Dedifferentiated amniotic fluid mesenchymal stem cell (primary cell): ENCODE results near the gene CATSPERE.
"Not testable (repeated sequence)": the region's sequence is repeated elsewhere in the genome, so short reads cannot be mapped to it uniquely, and the experiment has no call there.

Experiments
- DNase-seq: peaks from one replicate; pipeline ENCODE4 v3.0.0-alpha.2; 2016; ENCODE audit errors: extremely low spot score

Gene CATSPERE

DNA sequence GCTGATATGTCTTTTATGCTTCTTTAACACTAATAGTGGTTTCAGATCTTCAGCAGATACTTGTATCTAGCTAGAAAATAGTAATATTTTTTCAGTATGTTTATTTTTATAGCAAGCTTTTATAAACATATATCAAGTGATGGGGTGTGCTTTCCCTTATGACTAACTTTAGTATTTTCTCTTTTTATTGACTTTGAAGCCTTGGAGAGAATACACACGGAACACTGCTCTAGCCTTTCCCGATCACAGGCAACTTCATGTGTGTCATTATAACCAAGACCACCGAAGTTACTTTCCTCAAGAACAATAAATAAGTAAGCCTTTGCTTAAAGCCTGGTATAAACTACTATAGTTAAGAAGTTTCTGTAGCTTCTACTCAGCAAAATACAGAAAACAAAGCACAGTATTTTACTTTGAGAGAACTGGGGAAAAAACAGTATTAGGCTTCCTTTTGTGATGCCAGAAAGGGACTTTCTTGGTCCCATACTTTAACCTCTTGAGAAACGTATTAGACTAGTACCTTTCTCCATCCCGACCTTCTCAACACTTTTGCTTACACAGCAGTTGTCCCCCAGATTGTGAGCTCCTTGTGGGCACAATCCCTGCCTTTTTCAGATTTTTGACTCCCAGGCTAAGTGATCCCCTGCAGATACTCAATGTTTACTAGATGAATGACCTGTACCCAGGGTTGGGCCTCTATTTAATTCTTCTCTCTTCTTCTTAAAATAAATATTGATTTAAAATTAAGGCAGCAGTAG, 12.6 kb upstream of the CATSPERE start:
- no peak for DNase-seq

DNA sequence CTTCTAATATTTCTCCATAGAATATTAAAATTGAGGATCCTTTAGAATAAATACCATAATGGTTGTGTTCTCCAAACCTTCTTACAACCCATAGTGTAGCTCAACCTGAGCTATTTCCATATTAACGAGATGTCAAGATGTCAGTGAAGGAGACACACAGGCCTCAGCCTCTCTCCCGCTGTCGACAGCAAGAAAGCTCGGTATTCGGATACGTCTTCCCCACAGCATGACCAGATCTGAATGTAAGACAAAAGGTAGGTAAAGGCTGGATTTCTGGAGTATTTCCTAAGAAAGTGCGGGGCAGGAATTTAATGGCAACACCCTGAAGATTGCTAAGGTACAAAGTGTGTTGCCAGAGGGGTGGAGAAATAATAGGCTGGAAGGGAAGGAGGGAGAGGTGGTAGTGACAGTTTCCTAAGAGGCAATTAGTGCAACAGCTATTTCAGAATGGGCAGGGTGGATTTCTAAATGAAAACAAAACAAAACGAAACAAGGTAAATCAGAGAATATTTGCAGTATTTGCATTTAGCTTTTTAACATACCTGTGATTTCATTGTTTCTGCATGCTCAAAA, 11.1 kb upstream of the CATSPERE start:
- no peak for DNase-seq

DNA sequence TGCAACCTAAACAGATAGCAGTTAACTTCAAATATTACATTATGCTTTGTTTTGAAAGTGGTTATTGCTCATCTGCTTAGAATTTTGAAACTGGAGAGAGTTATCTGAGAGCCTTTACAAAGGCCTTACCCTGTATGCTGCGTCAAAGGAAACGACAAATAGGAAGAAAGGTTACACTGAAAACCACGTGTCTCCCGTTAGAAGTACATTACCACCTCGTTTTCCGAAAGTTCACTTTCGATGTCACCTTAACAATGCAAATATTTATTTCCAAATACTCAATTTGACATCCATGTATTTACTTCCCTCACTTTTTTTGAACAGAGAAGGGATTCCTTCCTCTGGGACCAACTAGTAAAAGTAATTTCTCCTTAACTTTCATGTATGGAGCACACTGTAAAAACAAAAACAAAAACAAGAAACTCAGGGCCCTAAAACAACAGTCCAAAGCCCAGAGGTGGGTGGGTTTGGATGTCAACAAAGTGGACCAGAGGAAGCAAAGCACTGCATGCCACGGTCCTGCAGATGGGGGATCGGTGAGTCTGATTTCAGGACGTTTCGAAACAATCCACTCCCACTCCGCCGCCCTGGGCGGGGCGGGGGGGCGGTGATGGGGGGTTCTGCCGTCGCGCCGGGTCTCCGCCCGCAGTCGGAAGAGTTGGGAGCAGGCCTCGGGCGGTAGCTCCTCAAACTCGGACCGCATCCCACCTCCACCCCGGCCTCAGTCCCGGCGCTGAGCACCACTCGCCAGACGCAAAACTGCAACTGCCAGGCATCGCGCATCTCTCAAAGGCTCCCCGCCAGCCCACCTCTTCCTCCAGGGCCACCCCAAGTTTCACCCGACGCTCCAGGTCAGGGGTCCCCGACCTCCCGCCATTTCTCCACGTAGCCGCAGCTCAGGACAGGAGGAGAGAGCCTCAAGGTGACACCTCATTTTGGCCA, 10.2 kb upstream of the CATSPERE start:
- peak; percentile 64 for DNase-seq

DNA sequence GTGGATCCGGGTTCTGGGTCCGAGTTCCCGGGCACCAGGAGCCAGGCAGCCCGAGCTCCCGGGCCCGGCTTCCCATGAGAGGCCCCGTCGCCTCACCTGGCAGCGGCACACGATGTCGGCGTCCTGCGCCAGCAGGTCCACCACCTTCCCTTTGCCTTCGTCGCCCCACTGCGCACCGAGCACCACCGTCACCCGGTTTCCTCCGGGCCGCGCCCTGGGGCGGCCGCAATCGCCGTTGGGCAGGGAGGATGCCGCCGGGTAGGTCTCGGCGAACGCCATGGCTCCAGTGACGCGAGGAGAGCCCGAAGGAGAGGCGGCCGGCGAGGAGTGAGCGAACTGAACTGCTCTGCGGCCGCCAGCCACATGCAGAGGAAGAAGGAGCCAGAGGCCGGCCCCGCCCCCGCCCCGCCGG, 9.5 kb upstream of the CATSPERE start, which contains the start of gene ADSS2:
Gene ADSS2 (minus strand): TSS at position 371 of the 412 bp plus-strand sequence. CDS start 92 bp downstream, at position 279.
- no peak for DNase-seq

DNA sequence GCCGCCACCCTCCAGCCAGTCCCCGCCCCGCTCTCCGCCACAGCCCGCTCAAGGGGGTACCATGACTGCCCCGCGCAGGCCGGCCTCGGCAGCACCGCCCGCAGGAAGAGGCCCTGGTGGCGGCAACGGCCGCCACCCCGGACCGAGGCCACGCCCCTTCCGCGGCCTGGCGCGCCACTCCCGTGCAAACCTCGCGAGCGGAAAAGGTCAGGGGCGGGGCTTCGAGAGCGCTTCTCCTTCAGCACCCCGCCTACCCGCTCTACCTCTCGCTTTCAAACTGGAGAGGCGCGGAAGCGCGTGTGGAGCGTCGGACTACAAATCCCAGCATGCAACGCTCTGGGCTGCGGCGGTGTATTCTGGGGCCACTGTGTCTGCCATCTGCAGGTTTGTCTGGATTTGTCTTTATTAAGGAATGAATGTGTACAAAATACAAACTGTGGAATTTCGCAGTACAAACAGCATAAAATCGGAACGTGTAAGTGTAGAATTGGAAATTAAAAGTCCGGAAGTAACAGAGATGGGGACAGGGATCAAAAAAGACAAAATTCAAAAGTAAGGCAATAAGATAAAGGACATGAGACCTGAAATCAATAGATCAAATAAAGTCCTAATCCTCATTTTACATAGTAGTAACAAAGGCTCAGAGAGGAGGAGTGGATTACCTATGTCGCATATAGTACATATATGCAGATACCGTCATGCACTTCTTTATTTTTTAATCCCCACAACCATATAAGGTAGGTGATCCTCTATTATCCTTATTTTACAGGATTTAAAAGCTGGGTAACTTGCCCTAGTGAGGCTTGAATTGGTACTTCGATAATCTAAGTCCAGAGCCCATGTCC, 8.9 kb upstream of the CATSPERE start:
- peak; percentile 99 for DNase-seq

DNA sequence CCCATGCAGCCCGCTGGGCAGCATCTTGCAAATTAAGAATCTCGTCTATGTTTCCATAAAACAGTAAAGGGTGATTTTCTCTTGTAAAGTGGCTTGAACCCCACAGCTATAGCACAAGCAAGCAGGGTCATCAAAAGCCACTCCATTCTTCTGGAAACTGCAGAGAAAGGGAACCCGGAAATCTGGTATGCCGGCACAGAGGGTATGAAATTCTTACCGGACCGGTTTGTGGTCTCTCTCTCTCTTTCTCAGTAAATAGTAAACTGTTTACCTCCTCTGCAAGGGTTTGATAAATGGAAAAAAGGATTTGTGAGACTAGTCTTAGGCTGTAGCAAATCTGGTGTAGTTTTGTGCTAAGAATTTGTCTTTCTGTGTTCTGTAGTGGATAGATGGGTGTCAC, 6.7 kb upstream of the CATSPERE start:
- DNase-seq, result no peak

DNA sequence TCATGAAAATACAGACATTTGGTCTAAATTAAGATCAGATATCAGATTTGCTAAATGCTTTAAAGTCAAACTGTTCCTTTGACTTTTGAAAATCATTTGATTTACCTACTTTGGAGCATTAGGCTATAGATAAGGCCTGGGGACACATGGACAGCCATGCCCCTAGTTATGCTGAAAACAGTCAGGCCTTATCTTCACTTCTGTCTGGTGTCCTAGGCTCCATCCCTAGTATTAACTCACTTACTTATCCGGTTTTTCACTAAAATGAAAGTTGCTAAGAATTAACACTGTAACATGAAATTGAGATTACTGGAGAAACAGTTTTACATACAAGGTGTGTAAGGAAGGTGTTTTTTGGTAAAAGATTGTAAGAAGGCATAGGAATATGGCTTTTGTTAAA, 4.5 kb upstream of the CATSPERE start:
- no peak for DNase-seq

DNA sequence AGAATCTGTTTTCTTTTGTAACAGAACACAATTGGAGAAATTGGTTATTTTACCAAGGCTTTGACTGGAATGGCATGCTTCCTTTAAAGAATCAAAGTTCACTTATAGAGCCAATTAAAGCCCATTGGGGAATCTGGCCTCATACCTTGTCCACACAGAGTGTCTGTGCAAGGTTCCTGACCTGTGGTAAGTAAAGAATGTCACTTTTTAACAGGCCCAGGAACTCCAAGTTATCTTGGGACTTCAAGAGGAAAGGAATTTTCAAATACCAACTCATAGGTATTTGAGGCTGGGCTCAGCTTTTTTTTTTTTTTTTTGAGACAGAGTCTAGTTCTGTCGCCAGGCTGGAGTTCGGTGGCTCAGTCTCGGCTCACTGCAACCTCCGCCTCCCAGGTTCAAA, 2.3 kb upstream of the CATSPERE start:
- DNase-seq, result no peak

DNA sequence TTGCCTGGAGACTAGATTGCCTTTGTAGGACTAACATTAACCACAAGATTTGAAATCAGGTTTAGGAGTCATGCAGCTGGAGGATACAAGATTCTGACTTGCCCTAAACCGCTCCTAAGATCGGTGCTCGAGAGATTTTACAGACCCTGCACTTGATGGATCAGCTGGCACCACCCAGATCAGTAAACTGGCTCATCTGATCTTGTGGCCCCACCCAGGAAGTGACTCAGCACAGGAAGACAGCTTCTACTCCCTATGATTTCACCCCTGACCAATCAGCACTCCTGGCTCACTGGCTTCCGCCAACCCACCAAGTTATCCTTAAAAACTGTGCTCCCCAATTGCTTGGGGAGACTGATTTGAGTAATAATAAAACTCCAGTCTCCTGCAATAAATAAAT, 876 bp upstream of the CATSPERE start:
- no peak for DNase-seq

DNA sequence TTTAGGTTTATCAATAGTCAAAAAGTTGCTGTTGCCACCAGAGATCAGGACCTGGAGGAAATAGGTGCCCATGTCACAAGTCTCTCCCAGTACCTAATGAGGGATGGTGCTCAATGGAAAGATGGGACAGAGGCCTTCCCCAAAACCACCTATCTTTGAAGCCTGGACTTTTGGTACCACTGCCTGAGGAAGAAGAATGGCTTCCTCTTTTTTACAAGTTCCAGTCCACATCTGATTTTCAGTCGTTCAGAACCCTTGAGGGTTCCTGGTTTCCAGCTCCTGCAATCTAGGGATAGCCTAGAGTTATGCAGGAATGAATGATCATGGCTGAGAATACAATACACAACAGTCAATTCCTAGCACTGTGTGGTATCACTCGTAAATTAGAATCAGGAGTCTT, 5.7 kb downstream of the CATSPERE start:
- no peak for DNase-seq

DNA sequence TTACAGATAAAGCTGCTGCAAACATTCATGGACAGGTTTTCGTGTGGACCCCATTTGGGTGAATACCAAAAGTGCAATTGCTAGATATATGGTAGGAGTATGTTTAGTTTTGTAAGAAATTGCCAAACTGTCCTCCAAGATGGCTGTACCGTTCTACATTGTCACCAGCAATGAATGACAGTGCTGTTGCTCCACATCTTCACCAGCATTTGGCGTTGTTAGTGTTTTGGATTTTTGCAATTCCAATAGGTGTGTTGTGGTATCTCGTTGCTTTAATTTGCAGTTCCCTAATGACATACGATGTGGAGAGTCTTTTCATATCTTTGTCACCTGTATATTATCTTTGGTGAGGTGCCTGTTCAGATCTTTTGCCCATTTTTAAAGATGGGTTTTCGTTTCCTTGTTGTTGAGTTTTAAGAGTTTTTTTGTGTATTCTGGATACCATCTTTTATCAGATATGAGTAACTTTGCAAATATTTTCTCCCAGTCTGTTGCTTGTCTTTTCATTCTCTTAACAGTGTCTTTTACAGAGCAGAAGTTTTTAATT, 12.1 kb downstream of the CATSPERE start:
- DNase-seq, result no peak

DNA sequence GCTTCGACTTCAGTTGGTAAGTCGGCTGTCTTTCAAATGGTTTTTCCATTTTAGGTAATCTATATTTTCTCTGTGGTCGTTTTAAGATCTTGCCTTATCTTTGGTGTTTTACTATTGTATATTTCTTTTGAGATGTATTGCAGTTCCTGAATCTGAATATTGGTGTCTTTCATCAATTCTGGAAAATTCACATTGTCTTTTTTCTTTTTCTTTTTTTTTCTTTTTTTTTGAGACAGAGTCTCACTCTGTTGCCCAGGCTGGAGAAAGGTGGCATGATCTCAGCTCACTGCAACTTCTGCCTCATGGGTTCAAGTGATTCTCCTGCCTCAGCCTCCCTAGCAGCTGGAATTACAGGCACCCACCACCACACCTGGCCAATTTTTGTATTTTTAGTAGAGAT, 23.9 kb downstream of the CATSPERE start:
- DNase-seq, result not testable (repeated sequence)

DNA sequence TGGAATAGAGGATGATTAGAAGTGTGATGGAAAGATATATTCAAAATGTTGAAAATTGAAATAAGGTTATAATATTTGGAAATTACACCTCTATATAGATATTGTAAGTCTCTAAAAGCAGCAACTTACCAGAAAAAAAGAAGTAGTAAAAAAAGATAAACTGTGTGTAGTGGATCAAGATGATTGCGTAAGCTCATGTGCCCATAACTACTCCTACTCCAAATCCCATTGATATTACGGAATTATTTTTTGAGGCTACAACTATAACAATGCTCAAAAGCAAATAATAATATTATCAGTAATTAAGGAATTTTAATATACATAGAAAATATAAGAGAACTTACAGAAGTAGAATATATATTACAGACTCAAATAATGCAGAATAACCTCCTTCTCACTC, 33.6 kb downstream of the CATSPERE start:
- no peak for DNase-seq

DNA sequence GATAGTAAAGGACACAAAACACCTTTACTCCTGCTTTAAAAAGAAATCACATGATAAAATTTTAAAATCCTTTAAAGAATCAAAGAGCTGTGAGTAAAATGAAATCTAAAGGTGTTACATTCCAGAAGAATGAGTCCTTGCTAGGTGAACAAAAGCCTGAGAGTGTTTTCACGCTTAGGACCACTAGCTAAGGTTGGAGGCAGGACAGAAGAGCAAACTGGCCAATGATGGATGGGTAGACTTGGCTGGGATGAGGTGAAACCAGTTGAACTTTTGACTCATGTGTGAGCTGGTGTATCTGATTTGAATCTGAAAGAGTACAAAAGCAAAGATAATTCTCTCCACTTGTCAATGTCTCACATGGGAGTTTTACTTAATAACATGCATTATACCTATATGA, 35.1 kb downstream of the CATSPERE start:
- no peak for DNase-seq

DNA sequence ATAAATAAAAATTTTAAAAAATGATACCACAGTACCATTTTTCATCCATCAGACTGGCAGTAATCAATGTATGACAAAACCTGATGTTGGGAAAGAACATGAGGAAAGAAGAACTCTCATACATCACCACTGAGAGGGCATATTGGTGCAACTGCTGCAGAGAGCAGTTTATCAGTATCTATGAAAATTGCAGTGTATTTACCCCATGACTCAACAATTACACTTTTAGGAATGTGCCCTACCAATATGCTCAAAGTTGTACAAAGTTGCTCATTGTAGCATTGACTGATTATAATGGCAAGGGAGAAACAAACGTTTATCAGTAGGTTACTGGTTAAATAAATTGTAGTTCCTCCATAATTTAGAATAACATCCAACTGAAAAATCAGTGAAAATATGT, 36.7 kb downstream of the CATSPERE start:
- no peak for DNase-seq

DNA sequence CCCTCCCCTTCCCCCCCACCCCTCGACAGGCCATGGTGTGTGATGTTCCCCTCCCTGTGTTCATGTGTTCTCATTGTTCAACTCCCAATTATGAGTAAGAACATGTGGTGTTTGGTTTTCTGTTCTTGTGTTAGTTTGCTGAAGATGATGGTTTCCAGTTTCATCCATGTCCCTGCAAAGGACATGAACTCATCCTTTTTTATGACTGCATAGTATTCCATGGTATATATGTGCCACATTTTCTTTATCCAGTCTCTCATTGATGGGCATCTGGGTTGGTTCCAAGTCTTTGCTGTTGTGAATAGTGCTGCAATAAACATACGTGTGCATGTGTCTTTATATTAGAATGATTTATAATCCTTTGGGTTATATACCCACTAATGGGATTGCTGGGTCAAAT, 38.4 kb downstream of the CATSPERE start:
- DNase-seq, result not testable (repeated sequence)

DNA sequence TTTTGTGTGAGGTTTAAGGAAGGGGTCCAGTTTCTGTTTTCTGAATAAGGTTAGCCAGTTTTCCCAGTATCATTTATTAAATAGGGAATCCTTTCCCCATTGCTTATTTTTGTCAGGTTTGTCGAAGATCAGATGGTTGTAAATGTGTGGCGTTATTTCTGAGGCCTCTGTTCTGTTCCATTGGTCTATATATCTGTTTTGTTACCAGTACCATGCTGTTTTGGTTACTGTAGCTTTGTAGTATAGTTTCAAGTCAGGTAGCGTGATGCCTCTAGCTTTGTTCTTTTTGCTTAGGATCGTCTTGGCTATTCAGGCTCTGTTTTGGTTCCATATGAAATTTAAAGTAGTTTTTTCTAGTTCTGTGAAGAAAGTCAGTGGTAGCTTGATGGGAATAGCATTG, 39.4 kb downstream of the CATSPERE start:
- not testable (repeated sequence) for DNase-seq

DNA sequence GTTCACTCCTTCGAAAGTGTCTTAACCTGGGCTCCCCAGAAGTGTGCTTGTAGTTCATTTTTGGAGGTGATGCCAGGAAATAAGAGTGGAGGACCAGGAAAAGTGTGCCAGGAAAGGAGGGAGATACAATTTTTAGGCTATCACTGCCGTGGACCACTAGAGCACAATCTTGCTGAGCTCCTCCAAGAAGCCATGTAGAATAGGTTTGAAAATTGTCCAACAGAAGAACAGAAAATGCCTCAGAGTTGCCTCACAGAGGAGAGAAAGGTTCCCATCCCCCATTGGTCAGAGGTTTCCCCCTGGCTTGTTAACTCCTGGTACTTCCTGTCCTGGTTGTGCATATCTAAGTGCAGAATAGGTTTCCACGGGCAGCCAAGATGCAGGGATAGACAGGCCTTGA, 41.6 kb downstream of the CATSPERE start:
- no peak for DNase-seq

DNA sequence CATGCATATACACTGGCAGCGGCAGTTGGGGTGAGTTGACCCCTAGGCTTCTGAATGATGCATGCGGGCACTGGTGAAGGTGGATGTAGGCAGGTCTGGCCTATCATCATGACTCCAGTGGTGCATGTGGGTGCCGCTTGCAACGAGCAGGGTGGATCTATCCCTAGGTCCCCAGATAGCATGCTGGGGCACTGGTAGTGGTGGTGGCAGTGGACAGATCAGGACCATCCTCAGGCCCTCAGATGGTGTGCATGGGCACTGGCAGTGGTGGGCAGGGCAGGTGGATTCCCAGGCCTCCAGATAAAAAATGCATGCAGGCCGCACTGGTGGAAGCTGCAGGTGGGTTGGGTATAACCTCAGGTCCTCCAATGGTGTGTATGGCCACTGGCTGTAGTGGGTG, 52.4 kb downstream of the CATSPERE start:
- no peak for DNase-seq

DNA sequence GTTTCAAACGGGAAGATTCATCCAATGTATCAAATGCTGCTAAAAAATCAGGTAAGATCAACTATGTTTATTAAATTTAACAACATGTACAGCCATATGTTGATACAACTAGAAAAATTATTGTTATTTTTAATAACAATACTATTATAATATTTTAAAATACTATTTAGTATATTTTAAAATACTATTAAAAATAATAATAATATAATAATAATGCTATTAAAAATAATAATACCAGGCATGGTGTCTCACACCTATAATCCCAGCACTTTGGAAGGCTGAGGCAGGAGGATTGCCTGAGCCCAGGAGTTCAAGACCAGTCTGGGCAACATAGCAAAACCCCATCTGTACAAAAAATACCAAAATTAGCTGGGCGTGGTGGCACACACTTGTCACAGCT, 54.6 kb downstream of the CATSPERE start:
- no peak for DNase-seq

DNA sequence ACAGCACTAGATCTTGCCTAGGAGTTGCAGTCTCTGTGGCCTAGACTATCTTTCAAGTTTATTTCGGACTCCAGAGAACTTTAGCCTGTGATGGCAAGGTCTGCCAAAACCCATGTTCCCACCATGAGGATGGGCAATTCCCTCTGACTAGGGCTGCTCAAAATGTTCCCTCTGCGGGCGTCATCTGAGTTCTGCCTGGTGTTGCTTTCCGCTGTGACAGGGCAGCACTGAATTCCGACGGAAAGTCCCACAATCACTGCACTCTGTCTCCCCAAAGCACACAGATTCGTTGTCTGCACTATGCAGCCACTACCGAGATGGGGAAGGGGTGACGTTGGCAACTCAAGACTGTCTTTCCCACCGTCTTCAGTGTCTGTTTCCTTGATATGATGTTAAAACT, 75.2 kb downstream of the CATSPERE start:
- DNase-seq, result no peak
